ENCODE data around the gene SLX4IP. TPM values are rescaled to one million over a fixed set of nuclear protein-coding genes. Genes with fewer than 3 reads are reported as not detected.

SLX4IP gene
- total RNA-seq, 1 experiment from 2014 or later, result 5.4 TPM

- Mint-ChIP-seq H3K36me3 (ENCODE audit: insufficient read depth, unreplicated experiment) (peaks cover 98% of the 10 kb centered on the region), H3K4me1 (ENCODE audit: low read depth, unreplicated experiment) (peaks cover 8% of the 10 kb centered on the region), H3K27ac (ENCODE audit: unreplicated experiment) (peak overlapping the region; percentile 92), H3K4me3 (ENCODE audit: low read depth, unreplicated experiment) (peak overlapping the region; percentile 82), H3K9me3 (ENCODE audit: low read depth, unreplicated experiment) (no peaks in the 10 kb centered on the region), H3K27me3 (ENCODE audit: unreplicated experiment) (no peaks in the 10 kb centered on the region)
- no peak for TF ChIP-seq CTCF (IDR thresholded peaks at IDR 0.05; ENCODE audit: unreplicated experiment)
- TSS peak; percentile 8 for BruUV-seq (replicated peaks)
- intact Hi-C loops (cut with micrococcal nuclease; ENCODE audit: unreplicated experiment), result loop anchor here (5.0 to 10.0 kb wide), 3 partner anchors 282 to 874 kb away; no protein-coding TSS in a partner anchor
- DNase-seq, result no peak
- CTCF ChIA-PET, result interaction anchor here (0.5 to 1.8 kb wide), 5 partner anchors 509 to 693 kb away, joined by 3 to 6 read pairs (median 5); no protein-coding TSS in a partner anchor
Measured at GRCh38 chr20:10670501-10671220, 235.6 kb downstream of the SLX4IP start.

- Mint-ChIP-seq H3K36me3 (ENCODE audit: insufficient read depth, unreplicated experiment) (peaks cover 92% of the 10 kb centered on the region), H3K27me3 (ENCODE audit: unreplicated experiment) (no peaks in the 10 kb centered on the region), H3K4me3 (ENCODE audit: low read depth, unreplicated experiment) (peak overlapping the region; percentile 82), H3K9me3 (ENCODE audit: low read depth, unreplicated experiment) (no peaks in the 10 kb centered on the region), H3K27ac (ENCODE audit: unreplicated experiment) (peak overlapping the region; percentile 92), H3K4me1 (ENCODE audit: low read depth, unreplicated experiment) (peaks cover 1% of the 10 kb centered on the region)
- no peak for TF ChIP-seq CTCF (IDR thresholded peaks at IDR 0.05; ENCODE audit: unreplicated experiment)
- DNase-seq, result peak; percentile 83
- CTCF ChIA-PET, result interaction anchor here (0.5 to 1.8 kb wide), 6 partner anchors 508 to 693 kb away, joined by 3 to 6 read pairs (median 5); no protein-coding TSS in a partner anchor
- intact Hi-C loops (cut with micrococcal nuclease; ENCODE audit: unreplicated experiment), result loop anchor here (5.0 to 10.0 kb wide), 3 partner anchors 281 to 873 kb away; no protein-coding TSS in a partner anchor
- no TSS peak for BruUV-seq (replicated peaks)
Measured at GRCh38 chr20:10671221-10671918, 236.3 kb downstream of the SLX4IP start.

GRCh38 chr20:10671919-10672623 lies 237.0 kb downstream of the SLX4IP start:
- Mint-ChIP-seq H3K27ac (ENCODE audit: unreplicated experiment) (peak overlapping the region; percentile 92), H3K36me3 (ENCODE audit: insufficient read depth, unreplicated experiment) (peaks cover 85% of the 10 kb centered on the region), H3K4me3 (ENCODE audit: low read depth, unreplicated experiment) (peak overlapping the region; percentile 82), H3K4me1 (ENCODE audit: low read depth, unreplicated experiment) (no peaks in the 10 kb centered on the region), H3K9me3 (ENCODE audit: low read depth, unreplicated experiment) (no peaks in the 10 kb centered on the region), H3K27me3 (ENCODE audit: unreplicated experiment) (no peaks in the 10 kb centered on the region)
- CTCF ChIA-PET, result interaction anchor here (0.7 to 1.8 kb wide), 5 partner anchors 248 to 694 kb away, joined by 3 to 7 read pairs (median 5); no protein-coding TSS in a partner anchor
- no peak for TF ChIP-seq CTCF (IDR thresholded peaks at IDR 0.05; ENCODE audit: unreplicated experiment)
- no TSS peak for BruUV-seq (replicated peaks)
- no peak for DNase-seq
- intact Hi-C loops (cut with micrococcal nuclease; ENCODE audit: unreplicated experiment), result loop anchor here (5.0 to 10.0 kb wide), 3 partner anchors 280 to 873 kb away; no protein-coding TSS in a partner anchor

GRCh38 chr20:10672624-10673127 lies 237.6 kb downstream of the SLX4IP start:
- intact Hi-C loops (cut with micrococcal nuclease; ENCODE audit: unreplicated experiment), result loop anchor here (5.0 to 10.0 kb wide), 3 partner anchors 280 to 872 kb away; no protein-coding TSS in a partner anchor
- peaks cover 4% of the 10 kb centered on the region for H3K4me1 Mint-ChIP-seq (ENCODE audit: low read depth, unreplicated experiment)
- DNase-seq, result no peak
- no TSS peak for BruUV-seq (replicated peaks)
- peak overlapping the region; percentile 92 for H3K27ac Mint-ChIP-seq (ENCODE audit: unreplicated experiment)
- CTCF ChIA-PET, result interaction anchor here (0.7 kb wide), 1 partner anchor 247 kb away, joined by 7 read pairs; no protein-coding TSS in a partner anchor
- peaks cover 79% of the 10 kb centered on the region for H3K36me3 Mint-ChIP-seq (ENCODE audit: insufficient read depth, unreplicated experiment)
- peak overlapping the region; percentile 82 for H3K4me3 Mint-ChIP-seq (ENCODE audit: low read depth, unreplicated experiment)
- H3K27me3 Mint-ChIP-seq (ENCODE audit: unreplicated experiment), result no peaks in the 10 kb centered on the region
- no peak for TF ChIP-seq CTCF (IDR thresholded peaks at IDR 0.05; ENCODE audit: unreplicated experiment)
- no peaks in the 10 kb centered on the region for H3K9me3 Mint-ChIP-seq (ENCODE audit: low read depth, unreplicated experiment)
